ENCODE measurements around the gene RTN1. TPM values are rescaled to one million over a fixed set of nuclear protein-coding genes. Genes with fewer than 3 reads are reported as not detected.

Gene RTN1
- total RNA-seq, 1 experiment from 2014 or later = 2.8 TPM

DNA sequence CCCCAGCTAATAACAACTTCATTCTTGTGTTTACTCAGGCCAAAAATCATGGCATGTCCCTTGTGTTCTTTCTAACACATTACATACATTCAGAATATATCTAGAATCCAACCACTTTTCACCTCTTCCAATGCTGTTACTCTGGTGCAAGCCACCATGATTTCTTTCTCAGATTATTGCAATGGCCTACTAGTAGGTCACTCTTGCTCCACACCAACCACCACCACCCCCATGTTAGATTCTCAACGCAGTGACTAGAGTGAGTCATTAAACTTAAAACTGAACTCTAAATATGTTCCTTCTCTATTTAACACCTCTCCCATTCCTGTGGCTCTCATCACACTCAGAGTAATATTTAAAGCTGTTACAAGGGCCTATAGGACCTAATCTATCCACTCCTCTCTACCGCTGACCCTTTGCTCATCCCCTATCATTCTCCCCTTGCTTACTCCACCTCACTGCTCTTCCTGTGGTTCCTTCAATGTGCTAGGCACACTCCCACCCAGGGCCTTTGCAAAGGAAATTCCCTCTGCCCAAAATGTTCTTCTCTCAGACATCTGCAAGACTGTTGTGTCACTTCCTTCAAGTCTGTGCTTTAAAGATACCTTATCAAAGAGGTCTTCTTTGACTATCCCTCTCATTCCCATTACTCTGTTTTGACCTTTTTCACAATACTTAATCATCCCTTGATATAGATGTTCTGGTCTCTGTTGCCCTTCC, 6.6 kb downstream of the RTN1 start:
- H3K9me3 ChIP-seq = no peaks in the 10 kb centered on the region
- H3K4me3 ChIP-seq = no peak overlapping the region
- no peak for DNase-seq
- no peaks in the 10 kb centered on the region for H3K36me3 ChIP-seq
- no peaks in the 10 kb centered on the region for H3K27me3 ChIP-seq

DNA sequence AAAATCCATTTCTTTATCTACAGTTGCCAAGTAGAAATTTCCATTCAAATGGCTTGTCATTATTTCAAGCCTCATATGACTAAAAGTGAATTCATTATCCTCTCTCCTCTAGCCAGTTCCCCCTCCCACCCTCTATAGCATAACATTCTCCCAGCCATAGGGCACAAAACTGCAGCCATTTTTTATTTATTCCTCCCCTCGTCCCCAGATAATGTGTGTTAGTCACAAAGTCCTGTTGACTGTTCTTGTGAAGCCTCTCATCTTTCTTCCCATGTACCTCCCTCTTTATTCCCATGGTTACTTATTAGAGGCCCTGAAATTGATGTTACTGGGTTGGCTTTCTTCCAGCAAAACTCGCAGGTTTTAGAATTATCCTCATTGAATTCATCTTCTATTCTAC, 13.2 kb downstream of the RTN1 start:
- no peaks in the 10 kb centered on the region for H3K9me3 ChIP-seq
- H3K27me3 ChIP-seq = no peaks in the 10 kb centered on the region
- no peaks in the 10 kb centered on the region for H3K36me3 ChIP-seq
- no peak for DNase-seq
- no peak overlapping the region for H3K4me3 ChIP-seq

- H3K36me3 ChIP-seq = no peaks in the 10 kb centered on the region
- no peak for DNase-seq
- H3K9me3 ChIP-seq = no peaks in the 10 kb centered on the region
- H3K27me3 ChIP-seq = no peaks in the 10 kb centered on the region
- H3K4me3 ChIP-seq = no peak overlapping the region
Measured at GRCh38 chr14:59852350-59852749, 18.2 kb downstream of the RTN1 start.

DNA sequence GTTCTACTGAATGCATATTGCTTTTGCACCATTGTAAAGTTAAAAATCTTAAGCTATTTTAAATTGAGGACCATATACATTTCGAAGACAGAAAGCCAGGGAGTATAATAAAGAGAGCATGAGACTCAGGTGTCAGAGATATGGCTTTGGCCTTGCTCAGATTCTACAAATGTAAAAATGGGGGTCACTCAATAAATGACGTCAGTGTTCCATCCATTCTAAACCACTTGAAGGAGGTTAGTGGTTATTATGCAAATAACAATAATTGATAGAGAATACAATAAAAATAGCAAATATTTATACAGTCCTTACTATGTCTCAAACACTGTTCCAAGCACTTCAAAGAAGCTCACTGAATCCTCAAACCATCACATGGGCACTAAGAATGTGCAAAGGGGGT, 20.1 kb downstream of the RTN1 start:
- Histone ChIP-seq H3K36me3 (no peaks in the 10 kb centered on the region), H3K27me3 (no peaks in the 10 kb centered on the region), H3K9me3 (no peaks in the 10 kb centered on the region), H3K4me3 (no peak overlapping the region)
- DNase-seq = no peak

- no peaks in the 10 kb centered on the region for H3K9me3 ChIP-seq
- DNase-seq = no peak
- H3K36me3 ChIP-seq = no peaks in the 10 kb centered on the region
- H3K4me3 ChIP-seq = no peak overlapping the region
- no peaks in the 10 kb centered on the region for H3K27me3 ChIP-seq
Measured at GRCh38 chr14:59849411-59850130, 21.0 kb downstream of the RTN1 start.

DNA sequence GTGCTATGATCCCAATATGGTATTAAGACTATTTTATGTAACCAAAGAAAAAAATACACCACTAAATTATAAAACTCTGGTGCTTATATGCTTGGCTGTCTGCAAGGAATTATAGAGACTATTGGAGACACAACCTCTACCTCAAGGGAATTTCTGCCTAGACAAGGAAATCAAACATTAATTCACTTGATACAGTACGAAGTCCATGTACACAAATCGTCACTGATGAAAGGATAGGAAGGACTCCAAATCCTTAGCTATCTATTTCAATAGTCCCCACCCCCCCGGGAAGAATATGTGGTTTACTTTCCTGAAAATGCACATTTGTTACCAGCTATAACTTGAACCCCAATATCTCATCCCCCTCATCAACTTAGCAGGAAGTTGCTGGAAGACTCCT, 21.9 kb downstream of the RTN1 start:
- H3K27me3 ChIP-seq = no peaks in the 10 kb centered on the region
- DNase-seq = no peak
- H3K4me3 ChIP-seq = no peak overlapping the region
- no peaks in the 10 kb centered on the region for H3K9me3 ChIP-seq
- H3K36me3 ChIP-seq = no peaks in the 10 kb centered on the region

- H3K4me3 ChIP-seq = no peak overlapping the region
- no peaks in the 10 kb centered on the region for H3K36me3 ChIP-seq
- no peaks in the 10 kb centered on the region for H3K9me3 ChIP-seq
- H3K27me3 ChIP-seq = no peaks in the 10 kb centered on the region
- DNase-seq = no peak
Measured at GRCh38 chr14:59847711-59848110, 22.9 kb downstream of the RTN1 start.

- Histone ChIP-seq H3K36me3 (no peaks in the 10 kb centered on the region), H3K9me3 (no peaks in the 10 kb centered on the region), H3K4me3 (no peak overlapping the region), H3K27me3 (no peaks in the 10 kb centered on the region)
- DNase-seq = no peak
Measured at GRCh38 chr14:59846595-59846994, 24.0 kb downstream of the RTN1 start.

DNA sequence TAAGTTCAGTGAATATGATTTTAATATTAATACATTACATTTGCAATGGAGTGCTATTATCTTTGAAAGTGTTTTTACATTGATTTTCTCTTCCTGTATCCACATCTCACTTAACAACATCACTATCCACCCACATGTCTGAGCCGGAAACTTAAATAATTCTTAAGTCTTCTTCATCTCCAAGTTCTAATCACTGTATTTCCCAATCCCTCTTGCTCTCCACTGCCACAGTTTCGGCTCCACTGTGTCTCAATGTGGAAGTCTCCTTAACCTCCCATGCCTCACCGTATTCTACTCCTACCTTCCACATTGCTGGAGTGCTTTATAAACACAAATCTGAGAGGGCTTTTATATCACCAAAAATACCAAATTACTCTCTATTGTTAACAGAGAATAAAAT, 25.3 kb downstream of the RTN1 start:
- Histone ChIP-seq H3K36me3 (no peaks in the 10 kb centered on the region), H3K4me3 (no peak overlapping the region), H3K9me3 (no peaks in the 10 kb centered on the region), H3K27me3 (no peaks in the 10 kb centered on the region)
- no peak for DNase-seq

- no peaks in the 10 kb centered on the region for H3K27me3 ChIP-seq
- DNase-seq = no peak
- no peaks in the 10 kb centered on the region for H3K9me3 ChIP-seq
- no peak overlapping the region for H3K4me3 ChIP-seq
- no peaks in the 10 kb centered on the region for H3K36me3 ChIP-seq
Measured at GRCh38 chr14:59844186-59844812, 26.3 kb downstream of the RTN1 start.

- no peaks in the 10 kb centered on the region for H3K27me3 ChIP-seq
- H3K9me3 ChIP-seq = no peaks in the 10 kb centered on the region
- H3K4me3 ChIP-seq = no peak overlapping the region
- peak; percentile 10 for DNase-seq
- no peaks in the 10 kb centered on the region for H3K36me3 ChIP-seq
Measured at GRCh38 chr14:59836116-59836515, 34.5 kb downstream of the RTN1 start.

DNA sequence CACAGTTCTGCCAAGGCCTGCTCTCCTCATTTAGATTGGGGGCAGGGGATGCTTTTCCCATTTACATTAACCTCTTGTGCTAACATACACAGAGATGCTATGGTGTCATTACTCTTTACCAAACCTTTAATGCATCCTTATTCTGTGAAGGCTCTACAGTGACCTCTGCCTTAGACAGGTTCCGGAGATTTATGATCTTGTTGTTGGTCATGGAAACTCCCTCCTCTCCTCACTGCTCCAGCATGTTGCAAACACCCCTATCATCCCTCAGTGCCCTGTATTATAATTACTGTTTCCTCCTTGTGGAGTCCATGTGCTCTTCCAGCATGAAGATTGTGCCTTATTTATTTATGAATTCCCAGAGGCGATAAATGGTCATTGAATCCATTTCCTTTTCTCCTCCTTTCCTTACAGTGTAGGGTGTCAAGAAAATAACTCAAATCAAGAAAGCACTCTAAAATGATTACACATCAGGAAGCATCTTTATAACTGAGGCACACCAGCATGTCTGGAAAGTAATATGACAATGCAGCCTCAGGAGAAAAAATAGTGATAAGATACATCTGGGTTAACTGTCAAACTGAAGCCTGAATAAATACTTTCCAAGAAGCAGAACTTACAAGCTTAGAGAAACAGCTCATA, 37.8 kb downstream of the RTN1 start:
- DNase-seq = no peak
- H3K4me3 ChIP-seq = no peak overlapping the region
- no peaks in the 10 kb centered on the region for H3K27me3 ChIP-seq
- no peaks in the 10 kb centered on the region for H3K36me3 ChIP-seq
- H3K9me3 ChIP-seq = no peaks in the 10 kb centered on the region

DNA sequence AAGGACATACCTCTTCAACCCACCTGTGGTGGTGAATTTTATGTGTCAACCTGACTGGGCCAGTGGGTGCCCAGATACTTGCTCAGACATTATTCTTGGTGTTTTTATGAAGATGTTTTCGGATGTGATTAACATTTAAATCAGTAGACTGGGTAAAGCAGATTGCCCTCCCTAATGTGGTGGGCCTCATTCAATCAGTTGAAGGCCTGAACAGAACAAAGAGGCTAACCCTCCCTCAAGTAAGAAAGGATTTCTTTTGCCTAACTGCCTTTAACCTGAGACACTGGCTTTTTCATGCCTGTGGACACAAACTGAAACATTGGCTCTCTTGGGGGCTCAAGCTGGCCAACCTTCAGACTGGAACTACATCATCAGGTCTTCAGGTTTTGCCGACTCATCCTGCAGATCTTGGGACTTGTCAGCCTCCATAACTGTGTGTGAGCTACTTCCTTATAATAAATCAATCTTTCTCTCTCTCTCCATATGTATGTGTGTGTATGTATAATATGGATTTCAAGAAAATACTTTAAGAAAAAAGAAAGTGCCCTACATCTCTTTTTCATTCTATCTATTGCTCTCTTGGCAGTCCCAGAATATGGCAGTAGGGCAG, 39.4 kb downstream of the RTN1 start:
- Histone ChIP-seq H3K27me3 (no peaks in the 10 kb centered on the region), H3K4me3 (no peak overlapping the region), H3K36me3 (no peaks in the 10 kb centered on the region), H3K9me3 (no peaks in the 10 kb centered on the region)
- no peak for DNase-seq

- Histone ChIP-seq H3K9me3 (no peaks in the 10 kb centered on the region), H3K27me3 (no peaks in the 10 kb centered on the region), H3K36me3 (no peaks in the 10 kb centered on the region), H3K4me3 (no peak overlapping the region)
- no peak for DNase-seq
Measured at GRCh38 chr14:59830338-59830734, 40.2 kb downstream of the RTN1 start.

DNA sequence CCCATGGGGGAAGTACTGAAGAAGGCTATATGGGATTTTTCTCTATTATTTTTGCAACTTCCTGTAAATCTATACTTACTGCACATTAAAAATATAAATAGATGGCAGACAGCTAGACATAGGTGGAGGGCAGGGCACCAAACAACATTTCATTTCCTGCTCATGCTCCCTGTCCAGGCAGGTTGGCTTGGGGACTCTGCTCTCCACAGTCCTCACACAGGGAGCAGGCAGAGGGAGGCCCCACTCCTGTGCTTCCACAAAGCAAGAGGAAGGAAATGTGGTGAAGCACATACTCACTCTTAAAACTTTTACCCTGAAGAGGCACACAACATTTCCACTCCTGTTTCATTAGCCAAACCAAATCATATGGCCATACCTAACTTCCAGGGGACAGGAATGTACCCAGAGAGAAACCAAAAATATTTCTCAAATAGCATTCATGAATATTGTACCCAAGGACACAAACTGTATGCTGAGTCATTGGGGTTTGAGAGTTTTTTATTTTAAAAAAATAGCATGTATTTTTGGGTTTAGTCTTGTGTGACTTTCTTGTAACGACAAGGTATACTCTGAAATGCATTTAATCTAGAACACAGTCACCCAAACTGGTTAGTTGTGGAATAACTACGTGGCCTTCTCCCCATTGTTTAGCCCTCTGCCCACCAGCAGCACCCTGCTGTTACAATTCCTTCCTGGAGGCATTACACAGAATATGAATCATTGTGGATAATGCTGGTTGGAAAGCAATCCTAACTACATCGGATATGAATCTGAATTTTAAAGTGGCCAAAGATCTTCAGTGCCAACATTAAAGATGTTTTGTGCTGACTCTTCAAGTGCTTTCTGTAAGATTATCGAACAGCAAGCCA, 40.9 kb downstream of the RTN1 start:
- Histone ChIP-seq H3K36me3 (no peaks in the 10 kb centered on the region), H3K9me3 (no peaks in the 10 kb centered on the region), H3K4me3 (no peak overlapping the region), H3K27me3 (no peaks in the 10 kb centered on the region)
- DNase-seq = peak; percentile 77

DNA sequence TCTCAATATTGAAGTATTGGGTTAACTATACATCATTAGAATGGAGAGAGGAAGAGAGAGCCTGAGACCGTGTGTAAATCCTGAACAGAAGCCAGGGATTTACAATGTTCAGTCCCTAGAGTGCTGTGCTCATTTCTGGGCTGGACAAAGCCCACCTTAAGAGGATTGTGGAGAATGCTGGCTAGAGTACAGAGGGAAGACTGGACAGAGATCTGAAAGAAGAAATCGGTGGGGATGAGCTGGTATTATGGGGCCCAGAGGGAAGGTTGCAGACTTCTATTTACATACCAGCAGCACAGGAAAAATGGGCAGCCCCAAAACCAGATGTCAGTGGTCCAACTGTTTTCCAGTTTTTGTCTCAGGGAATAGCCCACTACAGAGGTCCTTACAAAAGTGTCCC, 42.3 kb downstream of the RTN1 start:
- Histone ChIP-seq H3K36me3 (no peaks in the 10 kb centered on the region), H3K27me3 (no peaks in the 10 kb centered on the region), H3K4me3 (no peak overlapping the region), H3K9me3 (no peaks in the 10 kb centered on the region)
- no peak for DNase-seq

Data from MG63 (cell line).